ENCODE results near the gene RBM22.
"Not testable (repeated sequence)": the region's sequence is repeated elsewhere in the genome, so short reads cannot be mapped to it uniquely, and the experiment has no call there.

Gene RBM22

GRCh38 chr5:150700594-150701377 lies at the start of gene RBM22:
RBM22 (minus strand) TSS chr5:150701062; CDS start chr5:150700985, 77 bp downstream.
- DNase-seq = peak; percentile 94

GRCh38 chr5:150750469-150750868 lies 49.6 kb upstream of the RBM22 start:
- no peak for DNase-seq

- not testable (repeated sequence) for DNase-seq
Measured at GRCh38 chr5:150743142-150743488, 42.3 kb upstream of the RBM22 start.

GRCh38 chr5:150742455-150743141 lies 41.7 kb upstream of the RBM22 start:
- DNase-seq = not testable (repeated sequence)

GRCh38 chr5:150740992-150741391 lies 40.1 kb upstream of the RBM22 start:
- no peak for DNase-seq

- no peak for DNase-seq
Measured at GRCh38 chr5:150738862-150739261, 38.0 kb upstream of the RBM22 start.

- peak; percentile 55 for DNase-seq
Measured at GRCh38 chr5:150734579-150735384, 33.9 kb upstream of the RBM22 start.

- DNase-seq = no peak
Measured at GRCh38 chr5:150731669-150732242, 30.9 kb upstream of the RBM22 start.

GRCh38 chr5:150729859-150730258 lies 29.0 kb upstream of the RBM22 start:
- no peak for DNase-seq

- DNase-seq = no peak
Measured at GRCh38 chr5:150723845-150724244, 23.0 kb upstream of the RBM22 start.

- peak; percentile 6 for DNase-seq
Measured at GRCh38 chr5:150710165-150710564, 9.3 kb upstream of the RBM22 start.

- DNase-seq = no peak
Measured at GRCh38 chr5:150706776-150707390, 6.0 kb upstream of the RBM22 start.

GRCh38 chr5:150703762-150704161 lies 2.9 kb upstream of the RBM22 start:
- peak; percentile 3 for DNase-seq

- DNase-seq = no peak
Measured at GRCh38 chr5:150700246-150700593, 642 bp downstream of the RBM22 start.

GRCh38 chr5:150694612-150695011 lies 6.2 kb downstream of the RBM22 start:
- DNase-seq = no peak

- DNase-seq = no peak
Measured at GRCh38 chr5:150692276-150692675, 8.6 kb downstream of the RBM22 start.

- no peak for DNase-seq
Measured at GRCh38 chr5:150690760-150691159, 10.1 kb downstream of the RBM22 start.

- DNase-seq = no peak
Measured at GRCh38 chr5:150689120-150689519, 11.7 kb downstream of the RBM22 start.

GRCh38 chr5:150676578-150676977 lies 24.3 kb downstream of the RBM22 start:
- no peak for DNase-seq

- no peak for DNase-seq
Measured at GRCh38 chr5:150675069-150675468, 25.8 kb downstream of the RBM22 start.

GRCh38 chr5:150674341-150674821 lies 26.5 kb downstream of the RBM22 start:
- DNase-seq = no peak

GRCh38 chr5:150672884-150673275 lies 28.0 kb downstream of the RBM22 start:
- DNase-seq = no peak
